CD4-positive, alpha-beta T cell (primary cell): ENCODE results near the gene ADAM8. TPM values are rescaled to one million over a fixed set of nuclear protein-coding genes. Genes with fewer than 3 reads are reported as not detected.
A peak's percentile ranks its signal among the peaks of the same experiment; 100 is the strongest.
"Not testable (repeated sequence)": the region's sequence is repeated elsewhere in the genome, so short reads cannot be mapped to it uniquely, and the experiment has no call there.

Experiments used
- ATAC-seq: fragments of 200-7000 bp; cut with Tn5 transposase; one replicate; pipeline ENCODE4 v1.10.0; 2022; ENCODE audit warnings: mild to moderate bottlenecking; ENCODE audit not compliant: poor library complexity
- CTCF ChIA-PET: fragments of 350-600 bp; sonication (Branson Sonifier 250); formaldehyde crosslinking; loops from one replicate; lab custom pipeline; 2021; ENCODE audit warnings: antibody characterized with exemption, inconsistent platforms; lab: Charles Lee
- POLR2A ChIA-PET: fragments of 350-600 bp; sonication (Branson Sonifier 250); formaldehyde crosslinking; loops from one replicate; lab custom pipeline; 2021; ENCODE audit warnings: antibody characterized with exemption, inconsistent platforms; lab: Charles Lee
- DNase-seq, 14 experiments: peaks; one replicate each; pipeline ENCODE4 v3.0.0-alpha.2; 2013 to 2020; ENCODE audit warnings: mixed read lengths in 2 of 14
- H3K27ac ChIP-seq, 2 donors: one replicate each; pipeline versions ENCODE4 v1.5.1 to v1.7.0; 2013; ENCODE audit warnings: low read length in 2 of 2, low read depth in 1 of 2, mild to moderate bottlenecking in 1 of 2
- H3K27me3 ChIP-seq, 2 experiments: 1 replicate in 1 of 2; 2 replicates in 1 of 2; pipeline versions ENCODE4 v1.6.1 to v1.7.0; 2013; ENCODE audit warnings: low read length in 2 of 2, control low read depth in 1 of 2, mild to moderate bottlenecking in 1 of 2, moderate library complexity in 1 of 2; ENCODE audit not compliant: insufficient read depth in 2 of 2, control insufficient read depth in 1 of 2
- H3K36me3 ChIP-seq: one replicate; pipeline ENCODE4 v1.6.1; 2013; ENCODE audit warnings: low read length, control low read depth; ENCODE audit not compliant: insufficient read depth
- H3K4me1 ChIP-seq: one replicate; pipeline ENCODE4 v1.6.1; 2013; ENCODE audit warnings: low read length, control low read depth; ENCODE audit not compliant: insufficient read depth
- H3K4me3 ChIP-seq: one replicate; pipeline ENCODE4 v1.5.1; 2013; ENCODE audit warnings: mild to moderate bottlenecking, low read length, moderate library complexity
- H3K9me3 ChIP-seq, 2 experiments: 1 replicate in 1 of 2; 2 replicates in 1 of 2; pipeline versions ENCODE4 v1.6.1 to v1.7.0; 2013; ENCODE audit warnings: low read length in 2 of 2, mild to moderate bottlenecking in 2 of 2, control low read depth in 1 of 2, moderate library complexity in 1 of 2; ENCODE audit not compliant: control insufficient read depth in 1 of 2, insufficient read depth in 1 of 2
- H3K27ac Mint-ChIP-seq: one replicate; pipeline ENCODE4 v1.8.0; 2020; ENCODE audit warnings: mixed read lengths
- H3K27me3 Mint-ChIP-seq: one replicate; pipeline ENCODE4 v1.8.0; 2021; ENCODE audit warnings: mixed read lengths
- H3K36me3 Mint-ChIP-seq: one replicate; pipeline ENCODE4 v1.8.0; 2021; ENCODE audit warnings: low read depth, mixed read lengths
- H3K4me1 Mint-ChIP-seq: one replicate; pipeline ENCODE4 v1.8.0; 2021; ENCODE audit warnings: low read depth, mixed read lengths
- H3K4me3 Mint-ChIP-seq: one replicate; pipeline ENCODE4 v1.8.0; 2020; ENCODE audit warnings: mild to moderate bottlenecking, mixed read lengths
- H3K9me3 Mint-ChIP-seq: one replicate; pipeline ENCODE4 v1.8.0; 2020; ENCODE audit warnings: mixed read lengths
- CTCF ChIP-seq: fragments of 200-600 bp; IDR thresholded peaks from one replicate; pipeline ENCODE4 v1.8.0; 2022; ENCODE audit warnings: antibody characterized with exemption, mild to moderate bottlenecking
- intact Hi-C, 2 experiments: fragments of 100-400 bp; cut with DNase I in 1 of 2; cut with micrococcal nuclease in 1 of 2; formaldehyde crosslinking; loops; one replicate each; pipeline versions ENCODE4 v1.15.1 to v1.9.0; 2023 to 2025; cut with DNase I, micrococcal nuclease
- total RNA-seq, 174 experiments: library from RNA in 2 of 174; stranded (reverse) in 2 of 174; gene quantifications; one replicate each; pipeline ENCODE4 v1.2.3 and lab custom pipeline; 2021 to 2026

ADAM8 gene
- total RNA-seq, 2 experiments from 2014 or later = 95.6 to 95.9 TPM

GRCh38 chr10:133235265-133235855 is 41.3 kb downstream of the ADAM8 start:
- peaks cover 10% of the 10 kb centered on the region for H3K4me1 Mint-ChIP-seq
- no peaks in the 10 kb centered on the region for H3K9me3 Mint-ChIP-seq
- DNase-seq = peak in 1 of 14 experiments; percentile 39
- Histone ChIP-seq H3K4me1 (peaks cover 35% of the 10 kb centered on the region), H3K4me3 (peak overlapping the region; percentile 38), H3K9me3 (peaks cover 0 to 23% of the 10 kb centered on the region in 2 experiments), H3K27me3 (peaks cover 52% of the 10 kb centered on the region in 2 experiments), H3K36me3 (no peaks in the 10 kb centered on the region), H3K27ac (no peak overlapping the region)
- TF ChIP-seq CTCF = no peak
- no peak for ATAC-seq
- H3K4me3 Mint-ChIP-seq = peak overlapping the region; percentile 63
- ChIA-PET POLR2A (no interaction called here), CTCF (no interaction called here)
- peaks cover 61% of the 10 kb centered on the region for H3K27me3 Mint-ChIP-seq
- no peaks in the 10 kb centered on the region for H3K36me3 Mint-ChIP-seq
- intact Hi-C loops = no loop called here
- H3K27ac Mint-ChIP-seq = no peak overlapping the region

- H3K4me1 ChIP-seq = peaks cover 35% of the 10 kb centered on the region
- H3K27ac Mint-ChIP-seq, H3K9me3 Mint-ChIP-seq, H3K4me3 ChIP-seq, H3K36me3 ChIP-seq, intact Hi-C loops, POLR2A ChIA-PET, H3K36me3 Mint-ChIP-seq, CTCF ChIA-PET, H3K27ac ChIP-seq, ATAC-seq, DNase-seq: not testable (repeated sequence)
- peaks cover 47 to 49% of the 10 kb centered on the region in 2 experiments for H3K27me3 ChIP-seq
- H3K9me3 ChIP-seq = peaks cover 0 to 23% of the 10 kb centered on the region in 2 experiments
- peaks cover 59% of the 10 kb centered on the region for H3K27me3 Mint-ChIP-seq
- H3K4me1 Mint-ChIP-seq = peaks cover 10% of the 10 kb centered on the region
- peak overlapping the region; percentile 63 for H3K4me3 Mint-ChIP-seq
These were observed 41.9 kb downstream of the ADAM8 start for GRCh38 chr10:133234796-133235195.

GRCh38 chr10:133231946-133232574 is 44.6 kb downstream of the ADAM8 start:
- peaks cover 68% of the 10 kb centered on the region for H3K27me3 Mint-ChIP-seq
- H3K9me3 ChIP-seq = peaks cover 0 to 13% of the 10 kb centered on the region in 2 experiments
- H3K4me3 Mint-ChIP-seq = no peak overlapping the region
- no peaks in the 10 kb centered on the region for H3K9me3 Mint-ChIP-seq
- DNase-seq (no peak), ATAC-seq (no peak)
- no peaks in the 10 kb centered on the region for H3K36me3 Mint-ChIP-seq
- H3K27ac Mint-ChIP-seq = no peak overlapping the region
- TF ChIP-seq CTCF = no peak
- no peak overlapping the region for H3K4me3 ChIP-seq
- peaks cover 35 to 43% of the 10 kb centered on the region in 2 experiments for H3K27me3 ChIP-seq
- ChIA-PET CTCF (no interaction called here), POLR2A (no interaction called here)
- H3K4me1 Mint-ChIP-seq = peaks cover 15% of the 10 kb centered on the region
- intact Hi-C loops = no loop called here
- no peak overlapping the region for H3K27ac ChIP-seq
- peaks cover 24% of the 10 kb centered on the region for H3K4me1 ChIP-seq
- H3K36me3 ChIP-seq = no peaks in the 10 kb centered on the region
